ENCODE measurements around the gene PNPLA6.

GRCh38 chr19:7522072-7522922 is 13.2 kb upstream of the PNPLA6 start, which contains the start of gene MCOLN1:
- TF ChIP-seq, protein P1, sequence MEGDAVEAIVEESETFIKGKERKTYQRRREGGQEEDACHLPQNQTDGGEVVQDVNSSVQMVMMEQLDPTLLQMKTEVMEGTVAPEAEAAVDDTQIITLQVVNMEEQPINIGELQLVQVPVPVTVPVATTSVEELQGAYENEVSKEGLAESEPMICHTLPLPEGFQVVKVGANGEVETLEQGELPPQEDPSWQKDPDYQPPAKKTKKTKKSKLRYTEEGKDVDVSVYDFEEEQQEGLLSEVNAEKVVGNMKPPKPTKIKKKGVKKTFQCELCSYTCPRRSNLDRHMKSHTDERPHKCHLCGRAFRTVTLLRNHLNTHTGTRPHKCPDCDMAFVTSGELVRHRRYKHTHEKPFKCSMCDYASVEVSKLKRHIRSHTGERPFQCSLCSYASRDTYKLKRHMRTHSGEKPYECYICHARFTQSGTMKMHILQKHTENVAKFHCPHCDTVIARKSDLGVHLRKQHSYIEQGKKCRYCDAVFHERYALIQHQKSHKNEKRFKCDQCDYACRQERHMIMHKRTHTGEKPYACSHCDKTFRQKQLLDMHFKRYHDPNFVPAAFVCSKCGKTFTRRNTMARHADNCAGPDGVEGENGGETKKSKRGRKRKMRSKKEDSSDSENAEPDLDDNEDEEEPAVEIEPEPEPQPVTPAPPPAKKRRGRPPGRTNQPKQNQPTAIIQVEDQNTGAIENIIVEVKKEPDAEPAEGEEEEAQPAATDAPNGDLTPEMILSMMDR (IDR thresholded peaks at IDR 0.05), result peak in 1 of 5 experiments; percentile 30
- peak; percentile 56 for TF ChIP-seq POLR2A (IDR thresholded peaks at IDR 0.05)
- TF ChIP-seq EP300 (IDR thresholded peaks at IDR 0.05; ENCODE audit: low read depth), result no peak
- peak; percentile 82 to 85 (median 82) for TF ChIP-seq POLR2AphosphoS5 (IDR thresholded peaks at IDR 0.05)

Data from transverse colon (tissue), 4 donors.